K562 (cell line): Measurements from ENCODE around the gene GINS3. TPM values are rescaled to one million over a fixed set of nuclear protein-coding genes. Genes with fewer than 3 reads are reported as not detected.

ENCODE experiments used
- AFF1 ChIP-seq, 2 experiments: fragments of 450-650 bp; IDR thresholded peaks; 2 replicates each; pipeline ENCODE4 v1.6.1; 2018; ENCODE audit warnings: mild to moderate bottlenecking in 2 of 2, low read depth in 1 of 2; ENCODE audit not compliant: partially characterized antibody in 2 of 2
- ASH1L ChIP-seq: fragments of 450-650 bp; IDR thresholded peaks from 2 replicates; pipeline ENCODE4 v1.6.1; 2018; ENCODE audit warnings: borderline replicate concordance, mild to moderate bottlenecking, low read depth; ENCODE audit not compliant: partially characterized antibody
- CC2D1A ChIP-seq: fragments of 450-650 bp; IDR thresholded peaks from 2 replicates; pipeline ENCODE4 v1.6.1; 2017; ENCODE audit warnings: mild to moderate bottlenecking
- CTCF ChIP-seq, 3 experiments: IDR thresholded peaks in 2 of 3; conservative IDR thresholded peaks in 1 of 3; 2 replicates each; pipeline ENCODE4 v1.5.1; 2011 to 2012; ENCODE audit warnings: low read length in 3 of 3, mild to moderate bottlenecking in 3 of 3, control low read depth in 2 of 3, improper control_type of control experiment in 1 of 3, inconsistent platforms in 1 of 3, low read depth in 1 of 3, mixed read lengths in 1 of 3, moderate library complexity in 1 of 3; ENCODE audit not compliant: insufficient read depth in 2 of 3
- FOS ChIP-seq: IDR thresholded peaks from 3 replicates; pipeline ENCODE4 v1.6.1; 2011; ENCODE audit not compliant: insufficient read length; ENCODE audit errors: extremely low read depth
- JUN ChIP-seq, 2 experiments: sonication (generic) in 1 of 2; formaldehyde crosslinking in 1 of 2; IDR thresholded peaks; 2 replicates each; pipeline versions ENCODE4 v1.6.1 to v1.8.0; 2012 to 2022; ENCODE audit warnings: borderline replicate concordance in 2 of 2, mild to moderate bottlenecking in 2 of 2, improper control_type of control experiment in 1 of 2, low read depth in 1 of 2, low read length in 1 of 2, missing genetic modification reagents in 1 of 2
- PPARD ChIP-seq: fragments of 250-450 bp; sonication (Bioruptor Pico); IDR thresholded peaks from 2 replicates; pipeline ENCODE4 v1.8.0; 2022; ENCODE audit warnings: inconsistent platforms, mild to moderate bottlenecking, moderate library complexity
- SOX6 ChIP-seq: fragments of 450-650 bp; IDR thresholded peaks from 2 replicates; pipeline ENCODE4 v1.6.1; 2014; ENCODE audit warnings: mild to moderate bottlenecking
- STAG1 ChIP-seq: sonication (generic); formaldehyde crosslinking; IDR thresholded peaks from 2 replicates; pipeline ENCODE4 v1.5.0; 2020; ENCODE audit warnings: missing genetic modification reagents, borderline replicate concordance
- TBL1XR1 ChIP-seq, 2 experiments: IDR thresholded peaks; 2 replicates each; pipeline ENCODE4 v1.6.1; 2012; ENCODE audit warnings: improper control_type of control experiment in 2 of 2, low read length in 2 of 2, mild to moderate bottlenecking in 1 of 2
- U2AF1 ChIP-seq: fragments of 200-400 bp; formaldehyde crosslinking; optimal IDR thresholded peaks from 2 replicates; pipeline ENCODE3; 2017; ENCODE audit warnings: mild to moderate bottlenecking, low read depth, low read length, moderate library complexity
- XRCC5 ChIP-seq: fragments of 200-400 bp; formaldehyde crosslinking; IDR thresholded peaks from 2 replicates; pipeline ENCODE4 v1.6.1; 2017; ENCODE audit warnings: low read depth, mild to moderate bottlenecking, low read length
- ZNF561 ChIP-seq: fragments of 450-650 bp; formaldehyde crosslinking; conservative IDR thresholded peaks from 2 replicates; pipeline ENCODE4 v1.4.0; 2020; ENCODE audit warnings: mild to moderate bottlenecking, moderate library complexity
- polyA plus RNA-seq, 8 experiments: library from polyadenylated mRNA; depleted of rRNA in 4 of 8; stranded (reverse) in 5 of 8; unstranded in 3 of 8; fragments of >200 nt; fragmentation: Nextera tagmentation in 2 of 8; fragmentation: Illumina TruSeq in 1 of 8; extraction: Ambion mirVana in 2 of 8; extraction: Trizol in 1 of 8; gene quantifications; 2 replicates each; pipeline versions ENCODE4 v1.2.1 to v1.2.3, GENCODE V29; 2011 to 2014; ENCODE audit warnings: inconsistent platforms in 1 of 8, missing spikeins in 1 of 8
- total RNA-seq, 7 experiments: library from RNA; depleted of rRNA in 6 of 7; stranded (reverse); fragments of >200 nt in 6 of 7; fragmentation: Illumina TruSeq in 2 of 7; extraction: Trizol in 2 of 7; gene quantifications; 2 replicates each; pipeline versions ENCODE4 v1.2.1 to v1.2.3, GENCODE V29; 2011 to 2021; ENCODE audit warnings: low replicate concordance in 1 of 7
- TF ChIP-seq, protein P1 (sequence below): fragments of 450-650 bp; conservative IDR thresholded peaks from 2 replicates; pipeline ENCODE4 v1.6.1; 2016; ENCODE audit warnings: missing genetic modification characterization, low read depth, mild to moderate bottlenecking, missing compliant biosample characterization, moderate library complexity
- TF ChIP-seq, protein P2 (sequence below): IDR thresholded peaks from 2 replicates; pipeline ENCODE4 v1.6.1; 2011; ENCODE audit not compliant: insufficient read length; ENCODE audit errors: extremely low read depth

Gene GINS3
- total and polyA plus RNA-seq, 9 of the 15 experiments (the other 6 are each of a cell fraction or from before 2014, with no cell fraction given) = 17.8 to 31.9 (median 25.4) TPM

DNA sequence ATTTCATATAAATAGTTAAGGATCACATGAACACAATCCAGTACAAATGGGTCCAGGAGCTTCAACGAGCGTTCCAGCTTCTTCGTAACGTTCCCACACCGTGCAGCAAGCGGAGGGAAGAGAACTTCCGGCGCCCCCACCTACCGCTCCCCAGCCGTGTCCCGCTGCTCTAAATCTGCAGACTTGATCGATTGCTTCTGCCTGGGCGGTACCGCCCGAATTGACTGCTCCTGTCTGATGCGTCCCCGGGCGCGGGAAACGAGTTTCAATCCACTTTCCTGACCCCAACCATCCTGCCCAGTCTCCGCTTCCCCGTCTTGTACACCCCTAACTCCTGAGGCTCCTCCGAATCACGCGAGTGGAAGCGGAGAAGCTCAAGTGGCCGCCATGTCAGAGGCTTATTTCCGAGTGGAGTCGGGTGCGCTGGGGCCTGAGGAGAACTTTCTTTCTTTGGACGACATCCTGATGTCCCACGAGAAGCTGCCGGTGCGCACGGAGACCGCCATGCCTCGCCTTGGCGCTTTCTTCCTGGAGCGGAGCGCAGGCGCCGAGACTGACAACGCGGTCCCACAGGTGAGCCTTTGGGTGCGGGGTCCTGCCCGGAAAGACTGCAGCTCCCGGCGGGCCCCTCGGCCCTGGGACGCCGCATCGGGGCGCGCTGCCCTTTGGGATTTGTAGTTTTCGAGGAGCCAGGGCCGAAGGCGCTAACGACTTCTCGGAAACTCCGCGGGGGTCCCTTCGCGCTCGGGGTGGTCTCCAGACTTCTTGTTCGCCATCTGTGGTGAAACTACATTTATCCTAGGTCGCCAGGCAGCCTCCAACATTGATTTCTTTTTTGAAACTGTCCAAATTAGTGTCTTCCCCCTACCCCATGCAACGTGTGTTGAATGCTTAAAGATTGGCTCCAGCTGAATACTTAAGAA, at the start of gene GINS3 (continued):
- TF ChIP-seq ZNF561 (no peak), CC2D1A (peak; percentile 20; the same call in 1 of the 2 replicates), PPARD (CRISPR knock-in tag) (no peak), FOS (no peak), STAG1 (no peak), TBL1XR1 (IDR thresholded peaks at IDR 0.05; ENCODE audit: low read length in 2 of 2) (no peak), U2AF1 (no peak), JUN (IDR thresholded peaks at IDR 0.05; ENCODE audit: borderline replicate concordance, low read depth, low read length) (peak; percentile 13; the same call in 1 of the 2 replicates), JUN (CRISPR knock-in tag; IDR thresholded peaks at IDR 0.05; ENCODE audit: borderline replicate concordance) (0 out of 2 replicates have a peak, but pooled peaks have one; percentile 58), SOX6 (no peak), XRCC5 (peak; percentile 99), CTCF (IDR thresholded peaks at IDR 0.05 in 2 of 3, conservative IDR thresholded peaks at IDR 0.05 in 1 of 3; ENCODE audit: insufficient read depth in 2 of 3, low read depth in 1 of 3, low read length in 3 of 3) (no peak; a peak in 1 of 6 replicates), AFF1 (IDR thresholded peaks at IDR 0.05; ENCODE audit: low read depth in 1 of 2, partially characterized antibody in 2 of 2) (peak; percentile 64 to 95), ASH1L (no peak)
- TF ChIP-seq, protein P1, sequence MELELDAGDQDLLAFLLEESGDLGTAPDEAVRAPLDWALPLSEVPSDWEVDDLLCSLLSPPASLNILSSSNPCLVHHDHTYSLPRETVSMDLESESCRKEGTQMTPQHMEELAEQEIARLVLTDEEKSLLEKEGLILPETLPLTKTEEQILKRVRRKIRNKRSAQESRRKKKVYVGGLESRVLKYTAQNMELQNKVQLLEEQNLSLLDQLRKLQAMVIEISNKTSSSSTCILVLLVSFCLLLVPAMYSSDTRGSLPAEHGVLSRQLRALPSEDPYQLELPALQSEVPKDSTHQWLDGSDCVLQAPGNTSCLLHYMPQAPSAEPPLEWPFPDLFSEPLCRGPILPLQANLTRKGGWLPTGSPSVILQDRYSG = no peak
- TF ChIP-seq, protein P2, sequence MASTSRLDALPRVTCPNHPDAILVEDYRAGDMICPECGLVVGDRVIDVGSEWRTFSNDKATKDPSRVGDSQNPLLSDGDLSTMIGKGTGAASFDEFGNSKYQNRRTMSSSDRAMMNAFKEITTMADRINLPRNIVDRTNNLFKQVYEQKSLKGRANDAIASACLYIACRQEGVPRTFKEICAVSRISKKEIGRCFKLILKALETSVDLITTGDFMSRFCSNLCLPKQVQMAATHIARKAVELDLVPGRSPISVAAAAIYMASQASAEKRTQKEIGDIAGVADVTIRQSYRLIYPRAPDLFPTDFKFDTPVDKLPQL = no peak
